Mesendoderm (in vitro differentiated cells): Measurements from ENCODE around the gene CNTN4.
A peak's percentile ranks its signal among the peaks of the same experiment; 100 is the strongest.

Experiments
- DNase-seq: peaks from one replicate; pipeline ENCODE4 v3.0.0; 2013
- H2AK5ac ChIP-seq: 2 replicates; pipeline ENCODE4 v1.6.1; 2013; ENCODE audit warnings: low read length, inconsistent platforms
- H2BK120ac ChIP-seq: 2 replicates; pipeline ENCODE4 v1.6.1; 2013; ENCODE audit warnings: low read depth, mild to moderate bottlenecking, low read length, moderate library complexity, mixed read lengths
- H2BK15ac ChIP-seq: replicated peaks from 2 replicates; pipeline ENCODE4 v1.6.1; 2013; ENCODE audit warnings: low read depth, mild to moderate bottlenecking, moderate library complexity
- H2BK5ac ChIP-seq: 2 replicates; pipeline ENCODE4 v1.6.1; 2013; ENCODE audit warnings: low read length, inconsistent platforms
- H3K18ac ChIP-seq: 2 replicates; pipeline ENCODE4 v1.6.1; 2013; ENCODE audit warnings: mild to moderate bottlenecking, low read length, mixed read lengths
- H3K23ac ChIP-seq: one replicate; pipeline ENCODE4 v1.6.1; 2013; ENCODE audit warnings: low read length
- H3K27ac ChIP-seq: 2 replicates; pipeline ENCODE4 v1.5.1; 2013; ENCODE audit warnings: low read depth, mild to moderate bottlenecking, inconsistent platforms, low read length, moderate library complexity
- H3K27me3 ChIP-seq: 2 replicates; pipeline ENCODE4 v1.6.1; 2013; ENCODE audit warnings: low read length, control low read depth, mild to moderate bottlenecking, inconsistent platforms; ENCODE audit not compliant: insufficient read depth, poor library complexity
- H3K36me3 ChIP-seq: 2 replicates; pipeline ENCODE4 v1.6.1; 2013; ENCODE audit warnings: low read length, inconsistent platforms; ENCODE audit not compliant: control insufficient read depth, insufficient read depth
- H3K4ac ChIP-seq: one replicate; pipeline ENCODE4 v1.6.1; 2013; ENCODE audit warnings: low read depth, mild to moderate bottlenecking, low read length, moderate library complexity
- H3K4me1 ChIP-seq: 2 replicates; pipeline ENCODE4 v1.6.1; 2013; ENCODE audit warnings: low read depth, low read length, inconsistent platforms; ENCODE audit not compliant: control insufficient read depth
- H3K4me2 ChIP-seq: 2 replicates; pipeline ENCODE4 v1.6.1; 2013; ENCODE audit warnings: low read length
- H3K4me3 ChIP-seq: 2 replicates; pipeline ENCODE4 v1.5.1; 2013; ENCODE audit warnings: mild to moderate bottlenecking, low read length
- H3K56ac ChIP-seq: one replicate; pipeline ENCODE4 v1.6.1; 2013; ENCODE audit warnings: low read length
- H3K79me1 ChIP-seq: 2 replicates; pipeline ENCODE4 v1.6.1; 2013; ENCODE audit warnings: low read length, inconsistent platforms
- H3K79me2 ChIP-seq: 2 replicates; pipeline ENCODE4 v1.6.1; 2013; ENCODE audit warnings: mild to moderate bottlenecking, low read length; ENCODE audit not compliant: control insufficient read depth, insufficient read depth
- H3K9ac ChIP-seq: 2 replicates; pipeline ENCODE4 v1.6.1; 2013; ENCODE audit warnings: low read length, inconsistent platforms
- H4K5ac ChIP-seq: one replicate; pipeline ENCODE4 v1.6.1; 2013; ENCODE audit warnings: low read length
- H4K8ac ChIP-seq: one replicate; pipeline ENCODE4 v1.6.1; 2013; ENCODE audit warnings: low read depth, mild to moderate bottlenecking, control low read depth, low read length, moderate library complexity
- WGBS: extraction: QIAGEN DNeasy Blood & Tissue Kit; methylation state at CpG from one replicate; pipeline ENCODE4 v1.1.7; 2013; ENCODE audit warnings: low lambda C conversion rate, missing lambda C conversion rate; ENCODE audit not compliant: insufficient coverage; ENCODE audit errors: extremely low coverage; 5-methylcytosine and 5-hydroxymethylcytosine counted together

The CNTN4 gene

GRCh38 chr3:2898591-2899353 is 800.1 kb downstream of the CNTN4 start:
- DNase-seq, result peak; percentile 13
- Histone ChIP-seq H3K36me3 (no peaks in the 10 kb centered on the region), H2AK5ac (no peak overlapping the region), H3K27ac (no peak overlapping the region), H2BK120ac (no peak overlapping the region), H2BK5ac (no peak overlapping the region), H3K9ac (no peak overlapping the region), H4K8ac (no peak overlapping the region), H3K23ac (no peak overlapping the region), H3K79me2 (no peaks in the 10 kb centered on the region), H3K18ac (no peak overlapping the region), H3K56ac (no peak overlapping the region), H3K4ac (no peak overlapping the region), H3K4me2 (no peak overlapping the region), H3K4me1 (no peaks in the 10 kb centered on the region), H3K79me1 (no peaks in the 10 kb centered on the region), H4K5ac (no peak overlapping the region), H2BK15ac (no peak overlapping the region), H3K27me3 (no peaks in the 10 kb centered on the region), H3K4me3 (no peak overlapping the region)
- WGBS, result no CpG with 5 or more reads among the region's 1 CpG

DNA sequence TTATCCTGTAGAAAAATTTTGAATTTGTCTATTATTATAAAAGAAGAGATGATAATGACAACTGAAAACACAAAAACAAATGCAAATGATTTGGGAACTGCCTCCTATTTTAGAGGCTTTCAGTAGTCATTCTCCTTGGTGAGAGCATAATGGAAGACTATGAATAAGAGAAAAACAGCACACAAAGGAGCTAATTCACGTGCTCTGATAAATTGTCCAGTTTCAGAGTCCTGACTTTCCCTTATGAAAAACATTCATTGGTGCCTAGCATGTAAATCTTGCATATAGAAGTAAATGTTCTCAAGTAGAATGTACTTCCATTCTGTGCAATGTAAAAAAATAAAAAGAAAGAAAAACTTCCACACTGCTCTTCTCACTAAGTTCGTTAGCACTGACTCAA is 805.4 kb downstream of the CNTN4 start:
- H2BK5ac ChIP-seq, result no peak overlapping the region
- no peak overlapping the region for H3K4ac ChIP-seq
- H3K18ac ChIP-seq, result no peak overlapping the region
- no peak overlapping the region for H3K56ac ChIP-seq
- H3K79me1 ChIP-seq, result no peaks in the 10 kb centered on the region
- H3K79me2 ChIP-seq, result no peaks in the 10 kb centered on the region
- no peak for DNase-seq
- no peak overlapping the region for H2BK120ac ChIP-seq
- no peak overlapping the region for H3K23ac ChIP-seq
- H3K27me3 ChIP-seq, result no peaks in the 10 kb centered on the region
- no CpG with 5 or more reads among the region's 2 CpGs for WGBS
- no peak overlapping the region for H3K27ac ChIP-seq
- H3K9ac ChIP-seq, result no peak overlapping the region
- H3K36me3 ChIP-seq, result no peaks in the 10 kb centered on the region
- H3K4me2 ChIP-seq, result no peak overlapping the region
- H2BK15ac ChIP-seq, result no peak overlapping the region
- H2AK5ac ChIP-seq, result no peak overlapping the region
- H4K8ac ChIP-seq, result no peak overlapping the region
- no peak overlapping the region for H3K4me3 ChIP-seq
- no peaks in the 10 kb centered on the region for H3K4me1 ChIP-seq
- no peak overlapping the region for H4K5ac ChIP-seq

GRCh38 chr3:2908693-2909351 is 810.2 kb downstream of the CNTN4 start:
- Histone ChIP-seq H4K8ac (no peak overlapping the region), H2AK5ac (no peak overlapping the region), H2BK5ac (no peak overlapping the region), H3K79me2 (no peaks in the 10 kb centered on the region), H2BK15ac (no peak overlapping the region), H3K23ac (no peak overlapping the region), H3K4me2 (no peak overlapping the region), H3K36me3 (no peaks in the 10 kb centered on the region), H3K4me1 (no peaks in the 10 kb centered on the region), H3K9ac (no peak overlapping the region), H3K27ac (no peak overlapping the region), H3K79me1 (no peaks in the 10 kb centered on the region), H3K18ac (no peak overlapping the region), H3K4me3 (no peak overlapping the region), H4K5ac (no peak overlapping the region), H3K4ac (no peak overlapping the region), H2BK120ac (no peak overlapping the region), H3K56ac (no peak overlapping the region), H3K27me3 (no peaks in the 10 kb centered on the region)
- DNase-seq, result no peak
- no CpG with 5 or more reads among the region's 5 CpGs for WGBS

DNA sequence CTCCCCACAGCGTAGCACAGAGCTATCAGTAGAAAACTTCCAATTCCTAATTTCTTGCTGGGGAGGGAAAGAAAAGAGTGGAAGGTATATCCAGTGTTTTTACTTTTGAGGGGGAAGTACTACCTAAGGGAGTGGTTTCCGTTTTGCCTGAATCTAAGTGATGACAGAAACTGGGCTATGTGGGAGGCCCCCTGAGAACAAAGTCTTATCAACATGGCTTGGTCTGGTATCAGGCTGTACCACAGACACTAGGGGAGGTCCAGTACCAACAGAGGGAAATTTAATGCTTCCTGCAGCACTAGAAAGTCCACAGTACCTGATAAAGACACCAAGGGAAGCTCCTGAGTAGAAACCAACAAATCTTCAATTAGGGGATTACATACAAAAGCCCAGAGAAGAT is 812.3 kb downstream of the CNTN4 start:
- Histone ChIP-seq H3K56ac (no peak overlapping the region), H3K79me1 (no peaks in the 10 kb centered on the region), H3K27ac (no peak overlapping the region), H3K4me1 (no peaks in the 10 kb centered on the region), H2AK5ac (no peak overlapping the region), H3K23ac (no peak overlapping the region), H2BK15ac (no peak overlapping the region), H3K4me2 (no peak overlapping the region), H3K36me3 (no peaks in the 10 kb centered on the region), H2BK120ac (no peak overlapping the region), H3K4ac (no peak overlapping the region), H2BK5ac (no peak overlapping the region), H4K8ac (no peak overlapping the region), H4K5ac (no peak overlapping the region), H3K27me3 (no peaks in the 10 kb centered on the region), H3K18ac (no peak overlapping the region), H3K79me2 (no peaks in the 10 kb centered on the region), H3K9ac (no peak overlapping the region), H3K4me3 (no peak overlapping the region)
- no peak for DNase-seq
- WGBS, result no CpG with 5 or more reads among the region's 2 CpGs

DNA sequence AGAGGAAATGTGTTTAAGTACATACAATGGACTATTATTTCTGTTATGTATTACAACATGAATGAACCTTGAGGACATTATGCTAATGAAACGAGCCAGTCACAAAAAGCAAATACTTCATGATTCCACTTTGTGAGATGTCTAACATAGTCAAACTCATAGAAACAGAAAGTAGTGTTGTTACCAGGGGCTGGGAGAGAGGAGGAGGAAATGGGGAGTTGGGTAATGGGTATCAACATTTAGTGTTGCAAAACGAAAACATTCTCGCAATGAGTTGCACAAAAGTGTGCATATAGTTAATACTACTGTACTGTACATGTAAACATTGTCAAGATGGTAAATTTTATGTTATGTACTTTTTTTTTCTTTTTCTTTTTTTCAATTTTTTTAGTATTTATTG is 817.2 kb downstream of the CNTN4 start:
- Histone ChIP-seq H2AK5ac (no peak overlapping the region), H3K4me1 (no peaks in the 10 kb centered on the region), H3K56ac (no peak overlapping the region), H4K8ac (no peak overlapping the region), H3K23ac (no peak overlapping the region), H3K18ac (no peak overlapping the region), H2BK5ac (no peak overlapping the region), H3K4ac (no peak overlapping the region), H2BK120ac (no peak overlapping the region), H3K27me3 (no peaks in the 10 kb centered on the region), H3K9ac (no peak overlapping the region), H3K4me3 (no peak overlapping the region), H3K27ac (no peak overlapping the region), H4K5ac (no peak overlapping the region), H2BK15ac (no peak overlapping the region), H3K4me2 (no peak overlapping the region), H3K79me2 (no peaks in the 10 kb centered on the region), H3K79me1 (no peaks in the 10 kb centered on the region), H3K36me3 (no peaks in the 10 kb centered on the region)
- WGBS, result no CpG with 5 or more reads among the region's 3 CpGs
- no peak for DNase-seq
